ENCODE data around the gene GALNT17. TPM values are rescaled to one million over a fixed set of nuclear protein-coding genes. Genes with fewer than 3 reads are reported as not detected.

Gene GALNT17
- total RNA-seq, 2 donors from 2014 or later, result 46.7 to 58.1 TPM

GRCh38 chr7:71611986-71612385 is 480.0 kb downstream of the GALNT17 start:
- no peaks in the 10 kb centered on the region for H3K9me3 ChIP-seq
- no peak for TF ChIP-seq CTCF (IDR thresholded peaks at IDR 0.05)
- TF ChIP-seq POLR2AphosphoS5 (IDR thresholded peaks at IDR 0.05), result no peak
- no peak for TF ChIP-seq POLR2A (IDR thresholded peaks at IDR 0.05)
- intact Hi-C loops (cut with DNase I), result no loop called here
- no peaks in the 10 kb centered on the region for H3K36me3 ChIP-seq
- H3K4me1 ChIP-seq (replicated peaks), result no peaks in the 10 kb centered on the region
- H3K4me3 ChIP-seq, result no peak overlapping the region
- H3K27me3 ChIP-seq (replicated peaks; ENCODE audit: insufficient read depth), result no peaks in the 10 kb centered on the region
- no peak overlapping the region for H3K27ac ChIP-seq
- DNase-seq (ENCODE audit: low spot score), result no peak
- 72% methylated on average over 2 of the region's 2 CpGs for WGBS

GRCh38 chr7:71612911-71613310 is 481.0 kb downstream of the GALNT17 start:
- no peak for DNase-seq (ENCODE audit: low spot score)
- intact Hi-C loops (cut with DNase I), result no loop called here
- Histone ChIP-seq H3K27me3 (replicated peaks; ENCODE audit: insufficient read depth) (no peaks in the 10 kb centered on the region), H3K9me3 (no peaks in the 10 kb centered on the region), H3K4me3 (no peak overlapping the region), H3K27ac (no peak overlapping the region), H3K36me3 (no peaks in the 10 kb centered on the region), H3K4me1 (replicated peaks) (no peaks in the 10 kb centered on the region)
- TF ChIP-seq POLR2A (IDR thresholded peaks at IDR 0.05) (no peak), CTCF (IDR thresholded peaks at IDR 0.05) (no peak), POLR2AphosphoS5 (IDR thresholded peaks at IDR 0.05) (no peak)
- 15% methylated on average over 6 of the region's 6 CpGs for WGBS

GRCh38 chr7:71613313-71613712 is 481.4 kb downstream of the GALNT17 start:
- Histone ChIP-seq H3K27me3 (replicated peaks; ENCODE audit: insufficient read depth) (no peaks in the 10 kb centered on the region), H3K36me3 (no peaks in the 10 kb centered on the region), H3K27ac (no peak overlapping the region), H3K9me3 (no peaks in the 10 kb centered on the region), H3K4me1 (replicated peaks) (no peaks in the 10 kb centered on the region), H3K4me3 (no peak overlapping the region)
- no peak for DNase-seq (ENCODE audit: low spot score)
- TF ChIP-seq POLR2AphosphoS5 (IDR thresholded peaks at IDR 0.05), result no peak
- intact Hi-C loops (cut with DNase I), result no loop called here
- 15% methylated on average over 3 of the region's 3 CpGs for WGBS

- Histone ChIP-seq H3K36me3 (no peaks in the 10 kb centered on the region), H3K4me3 (no peak overlapping the region), H3K27ac (no peak overlapping the region), H3K4me1 (replicated peaks) (no peaks in the 10 kb centered on the region), H3K9me3 (no peaks in the 10 kb centered on the region), H3K27me3 (replicated peaks; ENCODE audit: insufficient read depth) (no peaks in the 10 kb centered on the region)
- TF ChIP-seq CTCF (IDR thresholded peaks at IDR 0.05), result no peak
- TF ChIP-seq POLR2AphosphoS5 (IDR thresholded peaks at IDR 0.05), result no peak
- no peak for TF ChIP-seq POLR2A (IDR thresholded peaks at IDR 0.05)
- no peak for DNase-seq (ENCODE audit: low spot score)
- WGBS, result 65% methylated on average over 5 of the region's 5 CpGs
- intact Hi-C loops (cut with DNase I), result no loop called here
Measured at GRCh38 chr7:71615017-71615416, 483.1 kb downstream of the GALNT17 start.

- no peaks in the 10 kb centered on the region for H3K36me3 ChIP-seq
- DNase-seq (ENCODE audit: low spot score), result no peak
- no peaks in the 10 kb centered on the region for H3K4me1 ChIP-seq (replicated peaks)
- no peak overlapping the region for H3K4me3 ChIP-seq
- no peak overlapping the region for H3K27ac ChIP-seq
- no peaks in the 10 kb centered on the region for H3K27me3 ChIP-seq (replicated peaks; ENCODE audit: insufficient read depth)
- TF ChIP-seq CTCF (IDR thresholded peaks at IDR 0.05) (no peak), POLR2AphosphoS5 (IDR thresholded peaks at IDR 0.05) (no peak), POLR2A (IDR thresholded peaks at IDR 0.05) (no peak)
- 92% methylated on average over 3 of the region's 3 CpGs for WGBS
- intact Hi-C loops (cut with DNase I), result no loop called here
- no peaks in the 10 kb centered on the region for H3K9me3 ChIP-seq
Measured at GRCh38 chr7:71616217-71616616, 484.3 kb downstream of the GALNT17 start.

Data from prostate gland (tissue), 2 donors.